Activated CD4-positive, CD25-positive, alpha-beta regulatory T cell treated with anti-CD3 and anti-CD28 coated beads, Interleukin-2, amount 50 U/mL, for 16 hours (primary cell): ENCODE data around the gene TGFB1I1.

Experiments
- DNase-seq: peaks from one replicate; pipeline ENCODE4 v3.0.0-alpha.2; 2020; ENCODE audit warnings: low read depth, low spot score

The TGFB1I1 gene

GRCh38 chr16:31452631-31453106, 19.3 kb upstream of the TGFB1I1 start:
- DNase-seq: no peak

DNA sequence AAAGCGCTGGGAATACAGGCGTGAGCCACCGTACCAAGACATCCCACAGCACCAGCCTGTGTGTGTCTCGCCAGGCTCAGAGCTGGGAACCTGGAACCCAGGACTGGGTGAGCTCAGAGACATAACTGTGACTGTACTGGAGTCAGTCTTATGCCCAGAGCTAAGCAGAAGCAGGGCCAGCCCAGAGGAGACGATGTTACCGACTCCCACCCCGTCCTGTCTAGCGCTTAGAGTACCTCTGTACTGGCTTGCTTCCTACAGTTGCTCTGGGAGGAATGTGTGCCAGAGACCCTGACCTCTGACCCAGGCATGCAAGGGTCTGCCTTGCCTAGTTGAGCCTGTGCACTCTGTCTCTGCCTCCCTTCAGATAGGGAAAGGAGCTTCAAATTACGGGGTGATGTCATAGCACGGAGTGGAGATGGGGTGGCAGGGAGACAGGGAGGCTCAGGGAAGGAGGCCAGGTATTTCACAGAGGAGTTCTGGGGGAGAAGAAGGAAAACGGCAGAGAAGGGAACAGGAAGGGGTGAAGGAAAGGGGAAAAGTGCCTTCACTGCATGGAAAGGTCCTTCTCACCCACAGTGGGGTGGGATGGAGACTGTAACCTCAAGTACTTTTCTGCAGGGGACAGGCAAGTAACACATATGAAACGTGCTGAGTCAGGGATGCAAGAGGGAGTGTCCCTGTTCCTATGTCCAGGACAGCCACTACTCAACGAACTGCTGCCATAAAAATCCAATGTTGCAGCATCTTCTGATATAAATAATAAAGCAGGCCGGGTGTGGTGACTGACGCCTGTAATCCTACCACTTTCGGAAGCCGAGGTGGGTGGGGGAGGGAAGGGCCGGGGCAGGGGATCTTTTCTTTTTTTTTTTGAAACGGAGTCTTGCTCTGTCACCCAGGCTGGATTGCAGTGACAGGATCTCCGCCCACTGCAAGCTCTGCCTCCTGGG, 18.4 kb upstream of the TGFB1I1 start:
- no peak for DNase-seq

DNA sequence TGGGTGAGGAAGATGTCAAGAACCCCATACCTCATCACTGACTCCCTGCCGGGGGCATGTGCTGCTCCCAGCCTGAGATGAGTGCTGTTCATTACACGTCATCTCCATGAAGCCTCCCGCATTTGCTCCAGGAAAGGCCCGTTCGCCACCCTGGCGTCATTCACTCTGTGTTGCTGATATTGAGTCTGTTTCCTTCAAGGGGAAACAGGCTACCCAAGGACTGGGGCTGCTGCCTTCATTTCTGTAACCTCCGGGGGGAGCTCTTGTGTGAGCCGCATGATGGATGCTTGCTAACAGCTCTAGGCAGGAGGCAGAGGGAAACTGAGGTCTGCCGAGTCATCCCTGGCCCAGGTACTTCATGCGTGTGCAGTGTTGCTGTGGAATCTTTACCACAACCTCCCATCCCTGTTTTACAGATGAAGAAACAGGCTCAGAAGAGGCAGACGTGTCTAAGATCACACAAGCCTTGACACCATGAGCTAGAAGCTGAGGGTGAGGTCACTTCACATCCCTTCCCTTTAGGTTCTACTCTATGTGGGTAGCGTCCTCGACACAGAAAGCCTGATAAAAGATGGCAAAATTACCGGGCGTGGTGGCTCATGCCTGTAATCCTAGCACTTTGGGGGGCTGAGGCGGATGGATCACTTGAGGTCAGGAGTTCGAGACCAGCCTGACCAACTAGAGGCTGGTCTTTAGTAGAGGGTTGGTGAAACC, 16.2 kb upstream of the TGFB1I1 start:
- no peak for DNase-seq

GRCh38 chr16:31456988-31457360, 15.0 kb upstream of the TGFB1I1 start:
- DNase-seq: no peak

DNA sequence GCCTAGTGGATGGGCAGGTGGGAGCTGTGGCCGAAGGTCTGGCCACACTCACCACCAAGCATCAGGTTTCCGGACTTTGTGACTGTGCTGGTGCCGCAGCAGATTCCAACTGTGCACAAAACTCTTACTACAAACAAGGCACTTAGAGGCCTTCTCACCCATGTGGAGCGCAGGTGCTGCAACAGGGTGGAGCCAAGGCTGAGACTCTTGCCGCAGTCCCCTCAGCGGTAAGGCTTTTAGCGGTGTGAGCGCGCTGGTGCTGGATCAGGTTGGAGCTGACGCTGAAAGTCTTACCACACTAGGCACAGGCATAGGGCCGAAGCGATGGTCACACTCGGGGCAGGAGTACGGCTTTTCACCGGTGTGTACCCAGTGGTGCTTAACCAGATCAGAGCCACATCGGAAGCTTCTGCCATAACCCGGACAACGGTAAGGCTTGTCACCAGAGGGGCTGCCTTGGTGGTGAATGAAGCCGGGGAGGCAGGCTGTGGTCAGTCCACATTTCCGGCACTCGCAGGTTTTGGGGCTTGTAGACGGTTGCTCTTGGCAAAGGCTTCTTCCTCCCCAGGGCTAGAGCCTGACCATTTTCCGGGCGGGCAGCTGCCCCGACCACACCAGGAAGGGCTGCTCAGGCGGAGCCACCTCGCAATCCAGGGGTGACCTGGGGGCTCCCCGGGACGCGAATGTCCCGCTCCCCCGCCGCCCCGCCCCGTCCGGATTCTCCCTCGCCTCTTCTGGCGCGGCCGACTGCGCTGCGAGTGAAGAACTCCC, 13.7 kb upstream of the TGFB1I1 start:
- no peak for DNase-seq

DNA sequence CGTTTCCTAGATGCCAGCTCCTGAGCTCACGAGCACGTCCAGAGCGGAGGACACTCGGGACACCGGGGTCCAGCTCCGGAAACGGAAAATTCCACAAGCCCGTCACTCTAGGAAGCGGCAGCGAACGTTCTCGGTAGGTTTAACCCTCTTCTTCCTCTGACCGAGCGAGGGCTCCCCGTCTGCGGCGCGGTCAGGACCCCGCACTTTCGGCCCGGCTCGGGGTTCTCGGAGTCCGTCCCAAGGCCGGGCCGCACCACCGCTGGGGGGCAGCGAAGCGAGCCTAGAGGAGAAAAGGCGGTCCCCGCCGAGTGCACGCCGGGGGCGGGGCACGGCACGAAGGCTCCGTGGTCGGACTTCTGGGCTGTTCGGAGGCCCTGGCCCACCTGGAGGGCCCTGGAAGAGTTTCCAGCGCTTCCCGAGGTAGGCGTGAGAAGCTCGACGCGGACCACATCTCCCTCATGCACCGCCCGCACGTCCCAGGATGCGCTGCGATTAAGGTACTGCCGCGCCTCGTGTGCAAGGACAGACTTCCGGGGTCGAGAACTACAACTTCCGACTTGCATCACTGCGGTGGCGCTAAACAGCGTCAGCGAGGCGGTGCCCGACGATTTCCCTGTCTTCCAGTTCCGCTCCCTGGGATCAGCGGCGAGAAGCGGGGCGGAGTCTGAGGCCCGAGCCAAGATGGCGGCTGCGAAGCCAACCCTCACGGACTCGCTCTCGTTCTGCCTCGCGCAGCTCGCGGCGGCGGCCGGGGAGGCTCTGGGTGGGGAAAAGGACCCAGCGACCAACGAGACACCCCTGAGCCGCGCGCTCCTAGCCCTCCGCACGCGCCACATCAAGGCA, 12.9 kb upstream of the TGFB1I1 start, which contains the start of gene ARMC5:
TSS of gene ARMC5 (plus strand) at position 658 of the 843 bp plus-strand sequence. CDS start at position 682, 24 bp downstream.
- DNase-seq: peak; percentile 92

- peak; percentile 100 for DNase-seq
Measured at GRCh38 chr16:31459687-31460581, 12.0 kb upstream of the TGFB1I1 start.

DNA sequence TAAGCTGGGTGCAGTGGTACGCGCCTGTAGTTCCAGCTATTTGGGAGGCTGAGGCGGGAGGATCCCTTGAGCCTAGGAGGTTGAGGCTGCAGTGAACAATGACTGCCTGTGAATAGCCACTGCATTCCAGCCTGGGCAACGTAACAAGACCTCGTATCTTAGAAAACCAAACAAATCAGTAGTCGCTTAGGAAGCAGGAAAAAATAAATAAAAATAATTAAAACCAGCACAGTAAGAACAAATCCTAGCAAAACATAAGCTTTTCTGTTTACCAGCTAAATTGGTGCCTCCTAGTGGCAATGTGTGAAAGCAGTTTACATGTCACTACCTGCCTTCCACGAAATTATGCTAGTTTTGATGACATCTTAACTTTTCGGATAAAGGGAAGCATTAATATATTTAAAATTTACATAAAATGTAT, 11.4 kb upstream of the TGFB1I1 start:
- DNase-seq: no peak

GRCh38 chr16:31461201-31461920, 10.6 kb upstream of the TGFB1I1 start:
- no peak for DNase-seq

- no peak for DNase-seq
Measured at GRCh38 chr16:31461921-31462804, 9.8 kb upstream of the TGFB1I1 start.

GRCh38 chr16:31464348-31464769, 7.6 kb upstream of the TGFB1I1 start:
- DNase-seq: no peak

GRCh38 chr16:31464781-31465260, 7.1 kb upstream of the TGFB1I1 start:
- DNase-seq: no peak

DNA sequence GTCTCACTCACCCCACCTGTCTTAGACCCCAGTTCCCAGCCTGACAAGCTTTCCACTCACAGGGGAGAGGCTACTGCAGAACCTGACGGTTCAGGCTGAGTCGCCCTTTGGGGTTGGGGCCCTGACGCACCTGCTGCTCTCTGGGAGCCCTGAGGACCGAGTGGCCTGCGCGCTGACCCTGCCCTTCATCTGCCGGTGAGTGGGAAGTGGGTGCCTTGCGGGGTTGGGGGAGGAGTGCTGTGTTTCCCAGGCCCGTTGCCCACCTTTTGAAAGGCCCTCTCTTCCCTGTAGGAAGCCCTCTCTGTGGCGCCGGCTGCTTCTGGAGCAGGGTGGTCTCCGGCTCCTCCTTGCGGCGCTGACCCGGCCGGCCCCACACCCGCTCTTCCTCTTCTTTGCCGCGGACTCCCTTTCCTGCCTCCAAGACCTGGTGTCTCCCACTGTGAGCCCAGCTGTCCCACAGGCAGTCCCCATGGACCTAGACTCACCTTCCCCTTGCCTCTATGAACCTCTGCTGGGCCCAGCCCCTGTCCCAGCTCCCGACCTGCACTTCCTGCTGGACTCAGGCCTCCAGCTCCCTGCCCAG, 6.1 kb upstream of the TGFB1I1 start:
- no peak for DNase-seq

GRCh38 chr16:31466381-31466841, 5.5 kb upstream of the TGFB1I1 start:
- DNase-seq: no peak

GRCh38 chr16:31467151-31467773, 4.7 kb upstream of the TGFB1I1 start:
- no peak for DNase-seq

GRCh38 chr16:31467858-31468257, 4.1 kb upstream of the TGFB1I1 start:
- DNase-seq: no peak

DNA sequence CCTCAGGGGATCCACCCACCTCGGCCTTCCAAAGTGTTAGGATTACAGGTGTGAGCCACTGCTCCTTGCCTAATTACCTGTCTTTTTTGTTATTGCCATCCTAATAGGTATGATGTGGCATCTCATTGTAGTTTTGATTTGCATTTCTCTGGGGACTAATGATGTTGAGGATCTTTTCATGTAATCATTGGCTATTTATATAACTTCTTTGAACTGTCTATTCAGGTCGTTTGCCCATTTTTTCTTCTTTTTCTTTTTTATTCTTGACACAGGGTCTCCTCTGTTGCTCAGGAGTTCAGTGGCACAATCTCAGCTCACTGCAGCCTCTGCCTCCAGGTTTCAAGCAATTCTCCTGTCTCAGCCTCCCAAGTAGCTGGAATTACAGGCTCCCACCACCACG, 1.3 kb upstream of the TGFB1I1 start:
- DNase-seq: no peak
